HEK293T (cell line): Measurements from ENCODE around the gene GRHL1.

Experiments
- CTCF ChIA-PET: fragments of 350-600 bp; formaldehyde crosslinking; extraction: SDS; loops from one replicate; lab custom pipeline; 2021; ENCODE audit warnings: antibody characterized with exemption, inconsistent platforms; lab: Yijun Ruan, JAX
- POLR2A ChIA-PET: fragments of 350-600 bp; formaldehyde crosslinking; extraction: SDS; loops from one replicate; lab custom pipeline; 2020; ENCODE audit warnings: antibody characterized with exemption, inconsistent platforms; lab: Yijun Ruan, JAX
- DNase-seq: peaks from one replicate; pipeline ENCODE4 v3.0.0; 2012; ENCODE audit warnings: mixed read lengths; ENCODE audit errors: extremely low spot score
- ARNT ChIP-seq: fragments of 450-650 bp; IDR thresholded peaks from 2 replicates; pipeline ENCODE4 v1.6.1; 2017; ENCODE audit warnings: mild to moderate bottlenecking
- BHLHE40 ChIP-seq: fragments of 450-650 bp; IDR thresholded peaks from 2 replicates; pipeline ENCODE4 v1.6.1; 2016; ENCODE audit warnings: mild to moderate bottlenecking, moderate library complexity, borderline replicate concordance
- CTBP1 ChIP-seq: fragments of 450-650 bp; IDR thresholded peaks from 2 replicates; pipeline ENCODE4 v1.6.1; 2016; ENCODE audit warnings: borderline replicate concordance
- ELF4 ChIP-seq: fragments of 450-650 bp; IDR thresholded peaks from 2 replicates; pipeline ENCODE4 v1.6.1; 2017; ENCODE audit warnings: antibody characterized with exemption
- FOXA1 ChIP-seq: fragments of 450-650 bp; IDR thresholded peaks from 2 replicates; pipeline ENCODE4 v1.6.1; 2016; ENCODE audit warnings: mild to moderate bottlenecking
- FOXK2 ChIP-seq: fragments of 450-650 bp; IDR thresholded peaks from 2 replicates; pipeline ENCODE4 v1.6.1; 2016; ENCODE audit warnings: mild to moderate bottlenecking
- FOXM1 ChIP-seq: fragments of 450-650 bp; IDR thresholded peaks from 2 replicates; pipeline ENCODE4 v1.6.1; 2017; ENCODE audit warnings: mild to moderate bottlenecking, borderline replicate concordance
- HDGF ChIP-seq: fragments of 450-650 bp; IDR thresholded peaks from 2 replicates; pipeline ENCODE4 v1.6.1; 2017; ENCODE audit warnings: antibody characterized with exemption, borderline replicate concordance
- L3MBTL2 ChIP-seq: fragments of 450-650 bp; conservative IDR thresholded peaks from 2 replicates; pipeline ENCODE4 v1.6.1; 2016; ENCODE audit warnings: mild to moderate bottlenecking
- LEF1 ChIP-seq: fragments of 450-650 bp; IDR thresholded peaks from 2 replicates; pipeline ENCODE4 v1.6.1; 2017; ENCODE audit warnings: mild to moderate bottlenecking, borderline replicate concordance
- NFRKB ChIP-seq: fragments of 450-650 bp; IDR thresholded peaks from 2 replicates; pipeline ENCODE4 v1.6.1; 2016; ENCODE audit warnings: mild to moderate bottlenecking, moderate library complexity
- PKNOX1 ChIP-seq: fragments of 450-650 bp; IDR thresholded peaks from 2 replicates; pipeline ENCODE4 v1.6.1; 2016
- SP1 ChIP-seq: fragments of 450-650 bp; IDR thresholded peaks from 2 replicates; pipeline ENCODE4 v1.6.1; 2017
- SUZ12 ChIP-seq: fragments of 450-650 bp; IDR thresholded peaks from 2 replicates; pipeline ENCODE4 v1.6.1; 2016; ENCODE audit warnings: mild to moderate bottlenecking
- TARDBP ChIP-seq: fragments of 450-650 bp; IDR thresholded peaks from 2 replicates; pipeline ENCODE4 v1.6.1; 2016
- ZNF384 ChIP-seq: fragments of 450-650 bp; IDR thresholded peaks from 2 replicates; pipeline ENCODE4 v1.6.1; 2016

The GRHL1 gene

GRCh38 chr2:9991221-9991620 is 39.7 kb downstream of the GRHL1 start:
- CTCF ChIA-PET: no interaction called here
- TF ChIP-seq ELF4 (no peak), PKNOX1 (no peak), SUZ12 (no peak), FOXM1 (no peak), TARDBP (no peak), HDGF (no peak), FOXA1 (no peak), LEF1 (no peak), CTBP1 (no peak), NFRKB (no peak), ARNT (no peak), ZNF384 (no peak), FOXK2 (no peak), SP1 (no peak), BHLHE40 (no peak), L3MBTL2 (no peak)
- POLR2A ChIA-PET: no interaction called here
- DNase-seq: no peak

GRCh38 chr2:9991829-9992273 is 40.4 kb downstream of the GRHL1 start:
- TF ChIP-seq PKNOX1 (no peak), ARNT (no peak), TARDBP (no peak), NFRKB (no peak), ELF4 (no peak), FOXA1 (no peak), ZNF384 (no peak), FOXK2 (no peak), FOXM1 (no peak), LEF1 (no peak), L3MBTL2 (no peak), SUZ12 (no peak), BHLHE40 (no peak)
- POLR2A ChIA-PET: no interaction called here
- CTCF ChIA-PET: no interaction called here
- no peak for DNase-seq

GRCh38 chr2:9992427-9993187 is 41.1 kb downstream of the GRHL1 start:
- no peak for DNase-seq
- ChIA-PET CTCF (interaction anchor here (0.5 to 1.7 kb wide), 2 partner anchors 8 to 120 kb away, joined by 6 to 11 read pairs; no protein-coding TSS in a partner anchor), POLR2A (no interaction called here)
- TF ChIP-seq ELF4 (no peak), FOXK2 (no peak), PKNOX1 (no peak)

- DNase-seq: no peak
- CTCF ChIA-PET: interaction anchor here (1.7 kb wide), 1 partner anchor 9 kb away, joined by 11 read pairs; no protein-coding TSS in a partner anchor
Observed at GRCh38 chr2:9993488-9994165, 42.1 kb downstream of the GRHL1 start.

More at GRCh38 chr2:9993488-9994165, 42.1 kb downstream of the GRHL1 start:
- POLR2A ChIA-PET: no interaction called here
- TF ChIP-seq FOXK2 (no peak), CTBP1 (no peak), PKNOX1 (no peak), FOXM1 (no peak), SP1 (no peak), FOXA1 (no peak), ZNF384 (no peak), NFRKB (no peak), L3MBTL2 (no peak), SUZ12 (no peak), ELF4 (no peak), HDGF (no peak), BHLHE40 (no peak), ARNT (no peak), LEF1 (no peak), TARDBP (no peak)
